ENCODE measurements around the gene CDH26. TPM values are rescaled to one million over a fixed set of nuclear protein-coding genes. Genes with fewer than 3 reads are reported as not detected.

Gene CDH26
- total and polyA plus RNA-seq, 9 of the 15 experiments (the other 6 are each of a cell fraction or from before 2014, with no cell fraction given) = 0.07 to 0.13 (median 0.10) TPM; not detected in 4

GRCh38 chr20:59923514-59923913 is 34.7 kb upstream of the CDH26 start:
- 0% methylated on average over 1 of the region's 1 CpG for WGBS (ENCODE audit: insufficient coverage, low coverage, missing lambda C conversion rate)
- POLR2A ChIA-PET = no interaction called here
- no peak for ATAC-seq

GRCh38 chr20:59925359-59925758 is 32.9 kb upstream of the CDH26 start:
- Histone ChIP-seq H3K4me3 (no peak overlapping the region), H3K9me3 (replicated peaks; ENCODE audit: control insufficient read depth, insufficient read depth, low read depth, low read length) (no peaks in the 10 kb centered on the region), H3K27ac (ENCODE audit: extremely low read depth, low read depth, low read length) (no peak overlapping the region), H3K9me1 (ENCODE audit: control insufficient read depth, insufficient read depth, low read length) (no peaks in the 10 kb centered on the region), H3K27me3 (ENCODE audit: control insufficient read depth in 2 of 2, insufficient read depth in 2 of 2, low read length in 2 of 2) (no peaks in the 10 kb centered on the region), H3K4me1 (replicated peaks in 1 of 2; ENCODE audit: control insufficient read depth in 2 of 2, insufficient read depth in 2 of 2, low read length in 2 of 2) (no peaks in the 10 kb centered on the region), H3K36me3 (ENCODE audit: control insufficient read depth, insufficient read depth, low read length) (no peaks in the 10 kb centered on the region), H3K79me2 (ENCODE audit: control insufficient read depth, insufficient read depth, low read length) (no peaks in the 10 kb centered on the region), H3K9ac (ENCODE audit: insufficient read depth in 1 of 2, low read depth in 2 of 2, low read length in 2 of 2) (no peak overlapping the region), H4K20me1 (replicated peaks; ENCODE audit: control insufficient read depth, insufficient read depth, low read length) (no peaks in the 10 kb centered on the region), H2AFZ (ENCODE audit: low read depth, low read length) (no peak overlapping the region), H3K4me2 (ENCODE audit: insufficient read depth, low read length) (no peak overlapping the region)
- ChIA-PET CTCF (ENCODE audit: low intra/inter-chr PET ratio) (no interaction called here), POLR2A (no interaction called here)
- no peak for ATAC-seq
- no TSS peak for BruUV-seq (replicated peaks)
- DNase-seq (ENCODE audit: extremely low read depth in 1 of 4, low spot score in 3 of 4) = no peak
- FAIRE-seq = no peak
- in situ Hi-C loops (cut with MboI) = no loop called here
- intact Hi-C loops (cut with micrococcal nuclease) = no loop called here
- WGBS (ENCODE audit: insufficient coverage, low coverage, missing lambda C conversion rate) = 0% methylated on average over 1 of the region's 1 CpG
- TF ChIP-seq FOXP4 (CRISPR knock-in tag; IDR thresholded peaks at IDR 0.05; ENCODE audit: borderline replicate concordance) (no peak), FOXA3 (CRISPR knock-in tag; conservative IDR thresholded peaks at IDR 0.05 in 1 of 2, IDR thresholded peaks at IDR 0.05 in 1 of 2) (no peak), ZNF174 (CRISPR knock-in tag; IDR thresholded peaks at IDR 0.05) (no peak), ZNF551 (CRISPR knock-in tag; IDR thresholded peaks at IDR 0.05) (no peak), RFX5 (IDR thresholded peaks at IDR 0.05; ENCODE audit: low read depth, low read length) (no peak), BHLHE40 (IDR thresholded peaks at IDR 0.05; ENCODE audit: low read length) (no peak), SP2 (IDR thresholded peaks at IDR 0.05; ENCODE audit: extremely low read depth, low read depth, low read length, poor library complexity, severe bottlenecking) (no peak), FOXK1 (CRISPR knock-in tag; IDR thresholded peaks at IDR 0.05; ENCODE audit: borderline replicate concordance) (no peak), HNRNPH1 (optimal IDR thresholded peaks at IDR 0.05; ENCODE audit: low read depth, low read length) (no peak), LEF1 (IDR thresholded peaks at IDR 0.05) (no peak)

More at GRCh38 chr20:59923514-59923913, 34.7 kb upstream of the CDH26 start:
- no peak for TF ChIP-seq ZNF561 (CRISPR knock-in tag; conservative IDR thresholded peaks at IDR 0.05)
- no peak for TF ChIP-seq ZZZ3 (IDR thresholded peaks at IDR 0.05)
- no peak for TF ChIP-seq NCOA4 (IDR thresholded peaks at IDR 0.05; ENCODE audit: partially characterized antibody)
- no peak for TF ChIP-seq PHF8 (IDR thresholded peaks at IDR 0.05; ENCODE audit: borderline replicate concordance, low read length)
- TF ChIP-seq ZNF699 (CRISPR knock-in tag; IDR thresholded peaks at IDR 0.05; ENCODE audit: insufficient replicate concordance) = no peak
- no peak for TF ChIP-seq PPARD (CRISPR knock-in tag; IDR thresholded peaks at IDR 0.05)
- no peak for TF ChIP-seq CBX2 (IDR thresholded peaks at IDR 0.05; ENCODE audit: insufficient read depth, low read length, poor library complexity, severe bottlenecking)
- no peak for DNase-seq (ENCODE audit: extremely low read depth in 1 of 4, low spot score in 3 of 4)
- Histone ChIP-seq H3K4me2 (ENCODE audit: insufficient read depth, low read length) (no peak overlapping the region), H3K4me1 (replicated peaks in 1 of 2; ENCODE audit: control insufficient read depth in 2 of 2, insufficient read depth in 2 of 2, low read length in 2 of 2) (no peaks in the 10 kb centered on the region), H3K36me3 (ENCODE audit: control insufficient read depth, insufficient read depth, low read length) (no peaks in the 10 kb centered on the region), H3K9ac (ENCODE audit: insufficient read depth in 1 of 2, low read depth in 2 of 2, low read length in 2 of 2) (no peak overlapping the region), H3K9me3 (replicated peaks; ENCODE audit: control insufficient read depth, insufficient read depth, low read depth, low read length) (no peaks in the 10 kb centered on the region), H4K20me1 (replicated peaks; ENCODE audit: control insufficient read depth, insufficient read depth, low read length) (no peaks in the 10 kb centered on the region), H3K79me2 (ENCODE audit: control insufficient read depth, insufficient read depth, low read length) (no peaks in the 10 kb centered on the region), H3K27ac (ENCODE audit: extremely low read depth, low read depth, low read length) (no peak overlapping the region), H3K27me3 (ENCODE audit: control insufficient read depth in 2 of 2, insufficient read depth in 2 of 2, low read length in 2 of 2) (no peaks in the 10 kb centered on the region), H3K9me1 (ENCODE audit: control insufficient read depth, insufficient read depth, low read length) (no peaks in the 10 kb centered on the region), H2AFZ (ENCODE audit: low read depth, low read length) (no peak overlapping the region), H3K4me3 (no peak overlapping the region)
- no TSS peak for BruUV-seq (replicated peaks)
- intact Hi-C loops (cut with micrococcal nuclease) = no loop called here
- in situ Hi-C loops (cut with MboI) = no loop called here
- CTCF ChIA-PET (ENCODE audit: low intra/inter-chr PET ratio) = no interaction called here
- no peak for FAIRE-seq
